Lower lobe of right lung (tissue), 2 donors: ENCODE results near the gene OSBPL3. TPM values are rescaled to one million over a fixed set of nuclear protein-coding genes. Genes with fewer than 3 reads are reported as not detected.

ENCODE experiments used
- ATAC-seq, 2 donors: fragments of 200-7000 bp; cut with Tn5 transposase; one replicate each; pipeline ENCODE4 v1.9.1; 2020 to 2022; ENCODE audit warnings: mild to moderate bottlenecking in 2 of 2, moderate library complexity in 2 of 2
- DNase-seq: peaks from one replicate; pipeline ENCODE4 v3.0.0-alpha.2; 2020
- H3K27ac ChIP-seq: fragments of 200-600 bp; one replicate; pipeline ENCODE4 v1.8.0; 2022
- H3K27me3 ChIP-seq: fragments of 200-600 bp; one replicate; pipeline ENCODE4 v1.8.0; 2022; ENCODE audit warnings: low read depth
- H3K36me3 ChIP-seq: fragments of 200-600 bp; one replicate; pipeline ENCODE4 v1.8.0; 2022; ENCODE audit warnings: mild to moderate bottlenecking
- H3K4me1 ChIP-seq: fragments of 200-600 bp; one replicate; pipeline ENCODE4 v1.8.0; 2022
- H3K4me3 ChIP-seq: fragments of 200-600 bp; one replicate; pipeline ENCODE4 v1.8.0; 2022; ENCODE audit warnings: mild to moderate bottlenecking
- H3K9me3 ChIP-seq: fragments of 200-600 bp; one replicate; pipeline ENCODE4 v1.8.0; 2022
- intact Hi-C: fragments of 100-400 bp; cut with DNase I; formaldehyde crosslinking; loops from one replicate; pipeline ENCODE4 v1.11.0; 2022
- total RNA-seq: library from RNA; stranded (reverse); fragmentation: NEBNext Ultra II Directional; extraction: Animal tissue kit (Norgen Biotek cat#: 25700); gene quantifications from one replicate; pipeline ENCODE4 v1.2.1, GENCODE V29; 2021
- TF ChIP-seq, protein P1 (sequence below): fragments of 200-600 bp; IDR thresholded peaks from one replicate; pipeline ENCODE4 v1.8.0; 2022; ENCODE audit warnings: antibody characterized with exemption, mild to moderate bottlenecking
- donor health status: DM: no; HTN: yes; CAD: no; lungs with severe emphysema.

OSBPL3 gene
- total RNA-seq, 1 donor from 2014 or later: 24.9 TPM

DNA sequence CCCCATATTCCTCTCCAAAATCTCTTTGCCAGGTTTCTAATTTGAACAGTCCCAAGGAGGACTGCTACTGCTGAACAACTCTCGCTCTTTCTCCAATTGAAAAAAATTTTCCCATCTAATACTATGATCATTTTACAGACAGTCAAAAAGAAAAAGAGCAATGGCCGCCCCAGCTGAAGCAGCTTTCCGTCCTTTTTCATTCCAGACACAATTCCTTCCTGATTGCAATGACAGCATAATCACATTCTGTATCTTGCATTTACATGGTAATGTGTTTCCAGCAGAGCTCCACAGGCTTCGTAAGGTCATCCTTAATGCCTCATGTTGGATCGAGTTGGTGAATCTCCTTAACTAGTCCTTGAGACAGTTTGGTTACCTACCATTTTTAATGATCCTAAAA lies 177.7 kb downstream of the OSBPL3 start:
- TF ChIP-seq, protein P1, sequence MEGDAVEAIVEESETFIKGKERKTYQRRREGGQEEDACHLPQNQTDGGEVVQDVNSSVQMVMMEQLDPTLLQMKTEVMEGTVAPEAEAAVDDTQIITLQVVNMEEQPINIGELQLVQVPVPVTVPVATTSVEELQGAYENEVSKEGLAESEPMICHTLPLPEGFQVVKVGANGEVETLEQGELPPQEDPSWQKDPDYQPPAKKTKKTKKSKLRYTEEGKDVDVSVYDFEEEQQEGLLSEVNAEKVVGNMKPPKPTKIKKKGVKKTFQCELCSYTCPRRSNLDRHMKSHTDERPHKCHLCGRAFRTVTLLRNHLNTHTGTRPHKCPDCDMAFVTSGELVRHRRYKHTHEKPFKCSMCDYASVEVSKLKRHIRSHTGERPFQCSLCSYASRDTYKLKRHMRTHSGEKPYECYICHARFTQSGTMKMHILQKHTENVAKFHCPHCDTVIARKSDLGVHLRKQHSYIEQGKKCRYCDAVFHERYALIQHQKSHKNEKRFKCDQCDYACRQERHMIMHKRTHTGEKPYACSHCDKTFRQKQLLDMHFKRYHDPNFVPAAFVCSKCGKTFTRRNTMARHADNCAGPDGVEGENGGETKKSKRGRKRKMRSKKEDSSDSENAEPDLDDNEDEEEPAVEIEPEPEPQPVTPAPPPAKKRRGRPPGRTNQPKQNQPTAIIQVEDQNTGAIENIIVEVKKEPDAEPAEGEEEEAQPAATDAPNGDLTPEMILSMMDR: no peak
- H3K36me3 ChIP-seq: peaks cover 24% of the 10 kb centered on the region
- intact Hi-C loops: no loop called here

DNA sequence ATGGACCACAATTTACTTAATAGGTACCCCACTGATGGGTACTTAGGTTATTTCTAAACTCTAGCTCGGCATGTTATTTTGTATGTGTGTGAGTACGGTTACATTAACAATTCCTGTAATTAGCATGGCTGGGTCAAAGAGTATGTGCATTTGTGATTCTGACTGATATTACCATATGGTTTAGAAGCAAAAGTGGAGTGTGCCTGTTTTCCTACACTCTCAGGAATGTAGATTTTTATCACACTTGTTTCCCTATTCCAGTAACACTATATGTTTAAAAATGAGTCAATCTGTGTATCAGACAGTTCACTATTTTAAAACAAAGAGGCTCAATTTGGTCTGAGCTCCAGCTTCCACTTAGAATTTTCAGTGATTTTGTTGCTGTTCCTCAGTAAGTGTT lies 178.1 kb downstream of the OSBPL3 start:
- Histone ChIP-seq H3K4me1 (no peaks in the 10 kb centered on the region), H3K27ac (no peak overlapping the region), H3K27me3 (no peaks in the 10 kb centered on the region), H3K9me3 (no peaks in the 10 kb centered on the region), H3K36me3 (peaks cover 24% of the 10 kb centered on the region), H3K4me3 (no peak overlapping the region)
- ATAC-seq (no peak), DNase-seq (no peak)
- TF ChIP-seq, protein P1: no peak
- intact Hi-C loops: no loop called here

More for the DNA sequence above, 177.7 kb downstream of the OSBPL3 start:
- DNase-seq: no peak
- H3K27me3 ChIP-seq: no peaks in the 10 kb centered on the region
- H3K4me1 ChIP-seq: no peaks in the 10 kb centered on the region
- H3K9me3 ChIP-seq: no peaks in the 10 kb centered on the region
- no peak for ATAC-seq
- no peak overlapping the region for H3K27ac ChIP-seq
- no peak overlapping the region for H3K4me3 ChIP-seq

DNA sequence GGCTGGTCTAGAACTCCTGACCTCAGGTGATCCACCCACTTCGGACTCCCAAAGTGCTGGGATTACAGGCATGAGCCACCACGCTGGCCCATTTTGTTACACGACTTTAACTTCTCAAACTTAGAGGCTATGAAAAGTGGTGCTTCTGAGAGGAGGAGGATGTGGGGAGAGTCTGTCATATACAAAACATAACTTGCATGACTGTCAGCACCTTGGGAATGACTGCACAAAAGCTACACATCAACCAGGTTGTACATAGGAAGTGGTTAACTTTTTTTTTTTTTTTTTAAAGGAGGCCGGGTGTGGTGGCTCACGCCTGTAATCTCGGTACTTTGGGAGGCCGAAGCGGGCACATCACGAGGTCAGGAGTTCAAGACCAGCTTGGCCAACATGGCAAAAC lies 179.3 kb downstream of the OSBPL3 start:
- H3K9me3 ChIP-seq: no peaks in the 10 kb centered on the region
- ATAC-seq: no peak
- H3K36me3 ChIP-seq: peaks cover 17% of the 10 kb centered on the region
- no peak for DNase-seq
- no peaks in the 10 kb centered on the region for H3K27me3 ChIP-seq
- H3K4me3 ChIP-seq: no peak overlapping the region
- TF ChIP-seq, protein P1: no peak
- H3K27ac ChIP-seq: no peak overlapping the region
- no peaks in the 10 kb centered on the region for H3K4me1 ChIP-seq
- intact Hi-C loops: no loop called here

DNA sequence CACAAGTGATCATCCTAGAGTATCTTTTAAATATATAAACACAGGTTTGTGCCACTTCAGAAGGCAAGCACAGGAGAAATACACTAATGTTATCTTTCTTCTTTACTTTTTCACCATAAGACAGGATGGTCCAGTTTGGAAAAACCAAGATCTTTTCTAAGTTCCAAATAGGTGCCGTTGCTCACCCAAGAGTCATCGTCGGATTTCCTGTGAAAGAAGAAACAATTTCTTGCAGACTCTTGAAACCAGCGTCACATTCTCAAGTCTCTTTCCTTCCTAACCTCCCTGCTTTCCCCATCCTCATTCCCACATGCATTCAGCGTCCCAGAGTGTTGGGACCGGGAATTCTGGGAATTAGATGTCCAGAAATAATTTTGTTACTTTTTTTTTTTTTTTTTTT lies 179.9 kb downstream of the OSBPL3 start:
- ATAC-seq (no peak), DNase-seq (no peak)
- no peaks in the 10 kb centered on the region for H3K9me3 ChIP-seq
- intact Hi-C loops: no loop called here
- H3K4me3 ChIP-seq: no peak overlapping the region
- H3K27me3 ChIP-seq: no peaks in the 10 kb centered on the region
- TF ChIP-seq, protein P1: no peak
- H3K27ac ChIP-seq: no peak overlapping the region
- peaks cover 17% of the 10 kb centered on the region for H3K36me3 ChIP-seq
- H3K4me1 ChIP-seq: no peaks in the 10 kb centered on the region

DNA sequence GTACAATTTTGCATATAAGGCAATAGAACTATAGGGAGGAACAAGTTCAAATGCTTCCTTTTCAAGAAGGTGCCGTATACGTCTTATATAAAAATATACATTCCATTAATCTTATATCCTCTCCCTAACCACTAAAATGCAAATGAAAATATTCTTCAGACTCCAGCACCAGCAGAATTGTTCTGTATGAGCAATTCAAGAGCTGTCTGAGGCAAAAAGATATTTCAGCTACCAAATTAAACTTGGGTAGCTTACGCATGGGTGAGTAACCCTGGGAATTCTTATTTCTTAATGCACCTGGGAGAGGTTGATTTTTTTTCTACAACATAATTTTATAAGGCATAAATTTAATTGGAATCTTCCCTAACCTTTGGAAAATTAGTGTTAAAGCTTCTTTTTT lies 180.5 kb downstream of the OSBPL3 start:
- Histone ChIP-seq H3K4me1 (no peaks in the 10 kb centered on the region), H3K4me3 (no peak overlapping the region), H3K36me3 (peaks cover 17% of the 10 kb centered on the region), H3K9me3 (no peaks in the 10 kb centered on the region), H3K27me3 (no peaks in the 10 kb centered on the region), H3K27ac (no peak overlapping the region)
- intact Hi-C loops: no loop called here
- DNase-seq (no peak), ATAC-seq (no peak)
- TF ChIP-seq, protein P1: no peak

DNA sequence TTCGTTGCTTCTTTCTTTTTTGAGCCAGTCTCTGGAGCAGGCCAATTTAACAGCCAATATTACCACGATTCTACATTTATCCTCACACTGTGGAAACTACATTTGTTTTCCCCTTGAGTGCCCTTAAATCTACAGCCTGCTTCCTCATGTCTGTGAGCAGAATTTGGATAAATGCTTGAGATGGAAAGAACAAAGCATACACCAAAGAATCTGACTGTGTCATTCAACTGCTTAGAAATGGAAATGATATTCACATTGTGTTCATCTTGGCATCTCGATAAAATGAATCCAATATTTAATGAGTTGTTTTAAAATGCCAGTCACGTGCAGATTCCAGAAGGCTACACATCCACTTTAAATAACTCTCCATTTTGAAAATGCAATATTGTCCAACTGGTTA lies 181.7 kb downstream of the OSBPL3 start:
- Histone ChIP-seq H3K36me3 (peaks cover 8% of the 10 kb centered on the region), H3K27me3 (no peaks in the 10 kb centered on the region), H3K4me1 (no peaks in the 10 kb centered on the region), H3K4me3 (no peak overlapping the region), H3K27ac (no peak overlapping the region), H3K9me3 (no peaks in the 10 kb centered on the region)
- no peak for DNase-seq
- intact Hi-C loops: no loop called here
- TF ChIP-seq, protein P1: no peak
- ATAC-seq: no peak
